Measurements from ENCODE around the gene ARX.

- no peak for TF ChIP-seq CTCF (IDR thresholded peaks at IDR 0.05)
- no peak for TF ChIP-seq POLR2A (IDR thresholded peaks at IDR 0.05)
These were observed 2.8 kb downstream of the ARX start for GRCh38 chrX:25012793-25013631.

Data from body of pancreas (tissue), 4 donors.